Renal pelvis (tissue), 4 donors: ENCODE measurements around the gene FREM2. TPM values are rescaled to one million over a fixed set of nuclear protein-coding genes. Genes with fewer than 3 reads are reported as not detected.

ENCODE experiments used
- DNase-seq: peaks from one replicate; pipeline ENCODE4 v3.0.0-alpha.2; 2013
- polyA plus RNA-seq, 3 donors: library from polyadenylated mRNA; unstranded; fragments of 120-200 nt; gene quantifications; one replicate each; pipeline ENCODE4 v1.2.1, GENCODE V29; 2013; ENCODE audit not compliant: insufficient read length in 3 of 3

FREM2 gene
- polyA plus RNA-seq, 3 donors = 47.4 to 48.2 (median 48.1) TPM

DNA sequence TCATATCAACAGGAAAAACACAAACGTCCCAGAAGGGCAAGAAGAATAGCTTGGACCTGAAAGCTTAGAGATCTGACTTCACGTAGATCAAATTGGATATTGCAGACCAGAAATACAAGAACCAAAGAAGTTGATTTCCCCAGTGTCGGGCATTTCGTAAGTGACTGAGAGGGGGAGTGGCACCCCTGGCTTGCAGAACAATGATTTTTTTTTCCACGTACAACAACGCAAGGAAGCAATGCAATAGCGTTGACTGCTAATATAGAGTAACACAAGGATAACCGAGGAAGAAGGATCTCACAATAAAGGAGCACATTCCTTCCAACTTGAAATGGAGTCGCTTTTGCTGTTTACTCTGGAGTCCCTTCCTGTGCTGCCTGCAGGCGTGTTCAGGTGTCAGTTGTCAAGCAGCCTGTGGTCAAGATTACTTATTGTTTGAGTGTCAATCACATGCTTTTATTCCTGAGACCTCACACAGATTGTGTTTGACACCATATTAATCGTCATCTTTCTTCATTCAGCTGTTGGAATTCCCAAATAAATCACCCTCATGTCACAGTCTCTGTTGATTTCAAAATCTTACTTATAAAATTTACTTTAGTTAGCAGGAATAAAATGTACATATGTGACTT lies 139.4 kb downstream of the FREM2 start:
- no peak for DNase-seq

DNA sequence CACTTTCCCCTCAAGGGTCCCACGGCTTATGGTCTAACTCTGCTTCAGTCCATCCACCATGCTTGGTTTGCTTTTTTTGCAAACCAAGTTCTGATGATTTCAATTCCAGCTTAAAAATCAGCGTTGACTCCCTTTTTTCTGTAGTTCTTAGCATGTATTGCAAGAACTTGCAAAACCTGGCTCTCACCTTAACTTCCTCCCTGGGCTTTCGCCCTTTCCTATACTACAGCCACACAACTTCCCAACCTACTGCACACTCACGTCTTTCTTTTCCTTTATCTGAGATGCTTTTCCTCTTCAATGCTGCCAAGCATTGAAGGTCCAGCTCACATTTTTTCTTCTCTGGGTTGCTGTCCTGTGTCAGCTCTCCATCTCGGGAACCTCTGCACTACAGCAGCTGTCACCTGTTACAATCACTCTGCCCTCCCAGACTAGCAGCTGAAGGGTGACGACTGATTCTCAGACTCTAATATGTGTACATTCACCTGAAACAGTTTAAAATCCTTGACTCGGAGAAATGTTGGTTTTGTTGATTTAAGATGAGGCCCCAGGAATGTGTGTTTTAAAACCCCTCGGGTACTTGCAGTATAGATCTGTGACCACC lies 143.7 kb downstream of the FREM2 start:
- DNase-seq = no peak

DNA sequence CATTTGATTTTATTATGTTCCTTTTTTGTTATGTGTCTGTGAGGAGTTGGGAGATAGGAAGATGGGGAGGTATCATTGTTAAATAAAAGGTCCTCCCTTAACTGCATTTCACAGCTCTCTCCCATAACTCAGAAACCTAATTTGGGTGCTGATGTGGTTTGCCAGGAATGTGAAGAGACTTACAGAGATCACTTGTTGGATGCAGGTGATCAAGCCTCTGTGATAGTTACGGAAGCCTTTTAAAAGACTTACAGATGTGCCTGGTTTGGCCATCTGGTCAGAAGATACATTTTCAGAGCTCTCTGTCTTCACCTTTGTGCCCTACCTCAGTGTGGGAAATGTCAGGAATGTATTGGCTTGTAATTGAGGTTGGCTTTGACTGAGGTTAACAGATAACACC lies 157.7 kb downstream of the FREM2 start:
- DNase-seq = no peak

- no peak for DNase-seq
Observed at GRCh38 chr13:38848360-38848759, 161.5 kb downstream of the FREM2 start.

- DNase-seq = no peak
Observed at GRCh38 chr13:38849315-38849714, 162.4 kb downstream of the FREM2 start.

GRCh38 chr13:38850868-38851626 lies 164.2 kb downstream of the FREM2 start:
- DNase-seq = no peak

DNA sequence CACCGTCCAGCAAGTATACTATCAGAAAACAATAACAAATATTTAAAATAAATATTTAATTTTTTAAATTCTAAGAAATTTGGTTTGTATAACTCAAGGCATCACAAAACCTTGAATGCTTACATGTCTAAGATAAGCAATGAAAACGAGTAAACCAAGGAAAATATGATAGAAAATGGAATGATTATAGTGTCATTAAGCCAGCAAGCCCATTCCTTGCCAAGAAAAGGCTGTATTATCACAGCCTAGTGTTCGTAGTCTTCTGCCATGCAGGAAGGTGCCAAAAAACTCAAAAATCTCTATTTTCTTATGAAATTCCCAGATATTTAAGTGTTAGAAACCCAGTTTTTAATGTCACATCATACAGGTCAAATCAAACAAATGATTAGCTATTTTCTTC lies 167.3 kb downstream of the FREM2 start:
- DNase-seq = no peak

DNA sequence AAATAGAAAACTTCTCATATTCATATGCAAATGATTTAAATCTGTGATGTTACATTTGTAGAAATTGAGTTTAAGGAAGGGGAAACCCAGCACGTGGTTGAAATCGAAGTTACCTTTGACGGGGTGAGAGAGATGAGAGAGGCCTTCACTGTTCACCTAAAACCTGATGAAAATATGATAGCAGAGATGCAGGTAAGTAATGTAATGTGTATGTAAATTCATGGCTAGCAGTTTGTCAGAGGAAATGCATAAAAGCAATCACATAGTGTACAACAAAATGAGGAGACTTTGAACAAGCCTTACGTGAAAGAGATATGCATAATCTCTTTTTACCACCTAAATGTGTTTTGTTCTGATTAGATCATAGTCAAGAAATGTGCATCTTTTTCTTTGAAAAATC lies 169.2 kb downstream of the FREM2 start:
- DNase-seq = no peak

GRCh38 chr13:38862443-38862842 lies 175.6 kb downstream of the FREM2 start:
- DNase-seq = no peak

DNA sequence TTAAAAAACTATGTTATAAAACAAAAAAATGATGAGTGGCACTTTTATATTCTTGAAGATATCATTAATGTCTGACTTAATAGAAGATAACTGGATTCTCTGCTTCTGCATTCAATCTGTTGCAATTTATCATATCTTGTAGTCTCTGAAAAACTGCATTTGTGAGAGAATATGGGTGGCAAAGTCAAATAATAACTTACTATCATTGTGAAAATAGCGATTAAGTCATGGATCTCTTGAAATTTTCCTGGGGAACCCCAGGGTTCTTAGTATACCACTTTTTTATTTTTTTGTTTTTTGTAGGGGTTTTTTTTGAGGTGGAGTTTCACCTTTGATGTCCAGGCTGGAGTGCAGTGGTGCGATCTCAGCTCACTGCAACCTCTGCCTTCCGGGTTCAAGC lies 176.7 kb downstream of the FREM2 start:
- no peak for DNase-seq

- DNase-seq = no peak
Observed at GRCh38 chr13:38866649-38867048, 179.8 kb downstream of the FREM2 start.

DNA sequence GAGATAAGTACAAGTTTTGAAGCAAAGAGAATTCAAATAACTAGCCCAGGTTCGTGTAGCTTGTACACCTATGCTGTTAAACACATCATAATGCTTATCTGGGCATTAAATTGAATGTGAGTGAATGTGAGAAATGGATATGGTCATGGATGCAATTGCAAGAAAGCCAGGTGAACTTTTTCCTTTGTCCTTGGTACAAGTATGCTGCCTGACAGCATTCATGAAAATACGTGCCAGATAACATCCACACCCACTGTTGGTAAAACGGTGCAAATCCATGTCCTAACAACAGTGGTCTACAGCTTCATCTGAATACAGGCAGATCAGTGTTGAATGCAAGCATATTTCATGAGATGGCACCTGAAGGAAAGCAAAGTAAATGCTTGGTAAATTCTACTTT lies 181.5 kb downstream of the FREM2 start:
- DNase-seq = no peak

- no peak for DNase-seq
Observed at GRCh38 chr13:38868870-38869269, 182.0 kb downstream of the FREM2 start.

DNA sequence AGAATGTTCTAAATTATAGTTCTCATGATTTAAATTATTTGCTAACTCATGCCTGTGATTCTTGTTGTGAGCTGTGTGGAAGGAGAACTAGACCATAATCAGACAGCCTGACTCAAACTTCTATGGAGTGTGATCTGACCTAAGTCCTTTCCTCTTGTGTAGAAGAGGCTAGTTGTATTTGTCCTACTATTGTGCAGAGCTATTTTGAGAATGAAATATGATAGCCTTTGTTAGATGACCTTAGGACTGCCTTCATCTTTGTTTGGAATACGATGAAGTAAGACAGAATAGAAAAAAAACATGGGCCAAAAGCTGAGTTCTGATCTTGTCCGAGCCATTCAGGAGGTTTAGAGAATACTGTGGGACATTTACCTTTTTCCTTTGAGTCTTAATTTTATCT lies 184.4 kb downstream of the FREM2 start:
- no peak for DNase-seq

DNA sequence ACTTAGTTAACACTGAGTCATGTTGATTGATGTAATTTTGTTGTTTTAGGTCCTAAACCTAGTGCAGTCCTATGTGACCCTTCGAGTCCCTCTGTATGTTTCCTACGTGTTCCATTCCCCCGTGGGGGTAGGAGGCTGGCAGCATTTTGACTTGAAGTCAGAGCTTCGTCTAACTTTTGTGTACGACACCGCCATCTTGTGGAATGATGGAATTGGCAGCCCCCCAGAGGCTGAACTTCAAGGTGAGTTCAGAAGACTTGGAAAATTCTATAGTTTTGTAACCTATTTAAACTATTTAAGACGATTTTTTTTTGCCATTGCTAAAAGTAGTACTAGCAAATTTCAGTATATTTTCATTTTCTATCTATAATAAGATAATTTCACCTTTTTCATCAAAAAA lies 185.8 kb downstream of the FREM2 start:
- DNase-seq = peak; percentile 30

DNA sequence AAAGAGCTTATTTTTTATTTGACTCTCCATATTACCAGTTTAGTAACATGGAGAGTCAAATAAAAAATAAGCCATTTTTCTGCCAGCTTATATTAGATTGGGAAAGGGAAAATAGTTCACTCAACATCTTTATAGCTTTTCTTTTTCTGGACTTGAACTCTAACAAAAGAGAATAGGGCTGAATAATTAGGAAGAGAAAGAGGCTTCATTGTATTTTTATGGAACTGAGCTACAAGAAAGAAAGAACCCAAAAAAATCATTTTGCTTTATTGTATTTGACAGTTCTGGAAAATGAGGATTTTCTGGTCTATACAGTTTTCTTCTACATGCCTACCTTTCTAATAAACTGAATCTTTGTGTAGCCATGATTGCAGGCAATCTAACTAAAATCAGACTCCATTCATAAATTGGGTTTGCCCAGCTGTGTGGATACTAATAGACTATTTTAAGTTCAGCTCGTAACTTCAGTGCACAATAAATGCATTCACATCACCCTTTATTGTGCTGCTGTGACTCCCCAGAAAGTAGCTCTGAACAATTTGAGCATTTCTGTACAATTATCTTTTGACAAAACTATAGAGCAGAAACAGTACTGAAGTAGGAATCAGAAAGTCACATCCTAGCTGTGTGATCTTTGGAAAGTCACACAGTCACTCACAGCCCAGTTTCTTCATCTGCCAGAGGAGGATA lies 188.5 kb downstream of the FREM2 start:
- DNase-seq = no peak

GRCh38 chr13:38879278-38879677 lies 192.4 kb downstream of the FREM2 start:
- peak; percentile 26 for DNase-seq

- no peak for DNase-seq
Observed at GRCh38 chr13:38879786-38880185, 192.9 kb downstream of the FREM2 start.

DNA sequence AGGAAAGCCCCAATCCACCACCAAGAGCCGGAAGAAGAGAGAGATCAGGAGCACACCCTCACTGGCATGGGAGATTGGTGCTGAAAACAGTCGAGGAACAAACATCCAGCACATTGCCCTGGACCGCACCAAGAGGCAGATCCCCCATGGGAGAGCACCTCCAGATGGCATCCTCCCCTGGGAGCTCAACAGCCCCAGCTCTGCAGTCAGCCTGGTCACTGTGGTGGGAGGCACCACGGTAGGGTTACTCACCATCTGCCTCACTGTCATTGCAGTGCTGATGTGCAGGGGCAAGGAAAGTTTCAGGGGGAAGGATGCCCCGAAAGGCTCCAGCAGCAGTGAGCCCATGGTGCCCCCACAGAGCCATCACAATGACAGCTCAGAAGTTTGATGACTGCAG lies 193.5 kb downstream of the FREM2 start:
- no peak for DNase-seq

DNA sequence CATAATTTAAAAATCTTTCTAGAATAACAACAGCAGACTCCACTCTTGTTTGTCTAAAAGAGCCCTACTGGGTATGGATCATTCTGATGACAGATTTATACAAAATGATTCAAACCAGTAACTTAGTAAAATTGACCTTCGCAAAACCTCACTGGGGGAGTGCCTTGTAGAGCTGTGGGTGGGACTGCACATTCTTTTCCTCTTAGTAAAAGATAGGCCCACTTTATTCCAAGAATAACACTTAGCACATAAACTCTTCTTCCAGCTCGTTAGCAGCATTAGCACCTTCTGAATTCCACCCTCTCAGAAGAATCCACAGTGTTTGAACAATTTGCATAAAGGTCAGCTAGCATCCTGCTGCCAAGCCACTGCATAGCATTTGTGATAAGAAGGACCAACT lies 196.9 kb downstream of the FREM2 start:
- DNase-seq = no peak

DNA sequence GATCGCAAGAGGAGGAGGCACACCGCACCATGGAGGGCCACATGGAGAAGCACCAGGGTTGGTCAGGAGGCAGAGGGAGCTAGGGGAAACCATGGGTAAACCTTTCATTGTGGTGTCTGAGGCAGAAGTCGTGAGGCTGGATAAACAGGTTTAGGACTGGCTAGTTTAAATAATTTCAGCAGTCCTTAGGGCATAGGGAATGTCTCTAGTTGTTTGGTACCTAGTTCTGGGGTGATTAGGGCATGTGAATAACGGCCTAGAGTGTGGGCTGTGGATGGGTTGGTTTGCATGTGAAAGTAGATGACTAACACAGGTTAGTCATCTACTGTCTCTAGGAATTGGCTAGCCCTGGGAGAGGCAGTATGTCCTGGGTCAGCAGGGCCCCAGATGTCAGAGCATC lies 201.4 kb downstream of the FREM2 start:
- DNase-seq = no peak

GRCh38 chr13:38895075-38895474 lies 208.2 kb downstream of the FREM2 start:
- DNase-seq = no peak

DNA sequence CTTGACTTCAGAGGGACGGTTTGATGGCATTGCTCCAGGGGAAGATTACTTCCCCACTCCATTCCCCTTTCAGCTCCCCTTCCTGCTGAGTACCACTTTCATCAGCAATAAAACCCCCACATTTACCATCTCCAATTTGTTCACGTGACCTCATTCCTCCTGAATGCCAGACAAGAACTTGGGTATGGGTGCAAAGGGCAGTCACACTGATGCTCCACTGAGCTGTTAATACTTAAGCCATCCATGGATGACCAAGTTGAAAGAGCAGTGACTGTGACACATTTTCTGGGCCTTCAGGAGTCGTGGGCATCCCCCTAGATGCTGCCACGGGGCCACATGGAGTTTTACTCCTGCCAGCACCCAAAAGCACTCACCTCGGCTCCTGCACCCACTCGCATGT lies 210.6 kb downstream of the FREM2 start:
- DNase-seq = no peak
